A673 (cell line): ENCODE results near the gene ALDOB. TPM values are rescaled to one million over a fixed set of nuclear protein-coding genes. Genes with fewer than 3 reads are reported as not detected.

Source experiments
- BruUV-seq: library from RNA; stranded (reverse); fragments of 400-500 nt; replicated peaks from 2 replicates; lab custom pipeline; 2021; lab: Mats Ljungman, UMichigan
- CTCF ChIA-PET: fragments of 300-600 bp; sonication (Branson Sonifier 250); formaldehyde crosslinking; loops from one replicate; lab custom pipeline; 2022; ENCODE audit warnings: antibody characterized with exemption; lab: Charles Lee
- POLR2A ChIA-PET: fragments of 300-600 bp; sonication (Branson Sonifier 250); formaldehyde crosslinking; loops from one replicate; lab custom pipeline; 2022; ENCODE audit warnings: antibody characterized with exemption; ENCODE audit not compliant: low non-redundant PET; lab: Charles Lee
- DNase-seq: peaks from one replicate; pipeline ENCODE4 v3.0.0-alpha.2; 2015; ENCODE audit warnings: low spot score
- H3K27ac ChIP-seq: fragments of 200-600 bp; sonication (generic); 2 replicates; pipeline ENCODE4 v1.5.1; 2016; ENCODE audit warnings: mixed run types, low read depth, mild to moderate bottlenecking, mixed read lengths, antibody characterized with exemption, low read length; ENCODE audit not compliant: poor library complexity, severe bottlenecking
- H3K27me3 ChIP-seq: fragments of 200-600 bp; sonication (generic); replicated peaks from 2 replicates; pipeline ENCODE4 v1.6.1; 2017; ENCODE audit warnings: mixed run types, low read depth, mild to moderate bottlenecking, mixed read lengths, antibody characterized with exemption, low read length; ENCODE audit not compliant: insufficient read depth, poor library complexity
- H3K36me3 ChIP-seq: fragments of 200-600 bp; sonication (generic); 2 replicates; pipeline ENCODE4 v1.6.1; 2016; ENCODE audit warnings: mixed run types, mild to moderate bottlenecking, mixed read lengths, antibody characterized with exemption, low read length; ENCODE audit not compliant: insufficient read depth, poor library complexity, severe bottlenecking
- H3K4me1 ChIP-seq: fragments of 200-600 bp; sonication (generic); 2 replicates; pipeline ENCODE4 v1.6.1; 2017; ENCODE audit warnings: mixed run types, mild to moderate bottlenecking, mixed read lengths, antibody characterized with exemption, low read length; ENCODE audit not compliant: insufficient read depth, poor library complexity, severe bottlenecking
- H3K4me3 ChIP-seq: fragments of 200-600 bp; sonication (generic); 2 replicates; pipeline ENCODE4 v1.5.1; 2016; ENCODE audit warnings: low read depth, mixed run types, mild to moderate bottlenecking, mixed read lengths, low read length; ENCODE audit not compliant: poor library complexity, severe bottlenecking
- H3K9me3 ChIP-seq: fragments of 200-600 bp; sonication (generic); 2 replicates; pipeline ENCODE4 v1.6.1; 2016; ENCODE audit warnings: mixed run types, low read depth, mild to moderate bottlenecking, mixed read lengths, antibody characterized with exemption, low read length; ENCODE audit not compliant: poor library complexity, severe bottlenecking
- EZH2 ChIP-seq: fragments of 200-600 bp; sonication (generic); IDR thresholded peaks from 2 replicates; pipeline ENCODE4 v1.6.1; 2017; ENCODE audit warnings: borderline replicate concordance, low read depth, mild to moderate bottlenecking, mixed read lengths, antibody characterized with exemption, low read length; ENCODE audit not compliant: poor library complexity, severe bottlenecking
- intact Hi-C: fragments of 100-400 bp; cut with micrococcal nuclease; formaldehyde crosslinking; loops from one replicate; pipeline ENCODE4 v1.10.0; 2022; ENCODE audit not compliant: unreplicated experiment
- total RNA-seq: library from RNA; stranded (reverse); gene quantifications from 2 replicates; pipeline ENCODE4 v1.2.3, GENCODE V29; 2021
- TF ChIP-seq, protein P1 (sequence below): fragments of 300-800, 200-600 bp; sonication (generic); conservative IDR thresholded peaks from 2 replicates; pipeline ENCODE4 v1.5.1; 2017; ENCODE audit warnings: low read depth, mild to moderate bottlenecking, antibody characterized with exemption, low read length, moderate library complexity, mixed read lengths

Gene ALDOB
- total RNA-seq, 1 experiment from 2014 or later: not detected

GRCh38 chr9:101428909-101429308, 6.7 kb downstream of the ALDOB start:
- no peaks in the 10 kb centered on the region for H3K4me1 ChIP-seq
- DNase-seq: no peak
- CTCF ChIA-PET: no interaction called here

DNA sequence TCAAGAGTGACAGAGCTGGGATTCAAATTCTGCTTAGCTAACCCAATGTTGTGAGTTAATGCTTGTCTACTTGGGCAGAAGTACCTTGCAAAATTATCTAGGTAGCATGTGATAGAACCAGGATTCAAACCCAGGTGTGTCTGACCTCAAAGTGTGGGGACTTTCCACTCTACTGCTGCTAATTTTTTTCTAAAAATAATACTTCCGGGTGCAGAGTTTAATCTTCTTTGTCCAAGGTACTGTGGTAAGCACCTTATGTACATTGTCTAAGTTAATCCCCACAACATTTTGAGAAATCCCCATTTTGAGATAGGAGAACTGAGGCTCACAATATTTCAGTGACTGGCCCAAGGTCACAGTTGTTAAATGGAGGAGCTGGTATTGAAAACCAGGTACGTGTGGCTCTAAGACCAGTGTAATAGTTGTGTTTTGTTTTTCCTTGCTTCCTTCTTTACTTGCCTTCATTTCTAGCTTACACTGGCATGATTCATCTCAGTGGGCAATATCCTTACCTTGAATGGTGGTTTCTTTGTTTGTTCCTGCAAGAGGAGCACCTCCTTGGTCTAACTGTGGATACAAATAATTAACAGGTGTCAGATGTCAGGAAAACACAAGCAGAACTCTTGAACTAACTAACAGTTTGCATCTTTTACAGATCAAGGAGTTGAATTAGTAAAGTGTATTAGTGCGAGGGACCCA, 7.5 kb downstream of the ALDOB start:
- H3K4me3 ChIP-seq: no peak overlapping the region
- POLR2A ChIA-PET: no interaction called here
- DNase-seq: no peak
- no peaks in the 10 kb centered on the region for H3K4me1 ChIP-seq
- no peaks in the 10 kb centered on the region for H3K9me3 ChIP-seq
- H3K27me3 ChIP-seq: peaks cover 18% of the 10 kb centered on the region
- intact Hi-C loops: no loop called here
- TF ChIP-seq, protein P1, sequence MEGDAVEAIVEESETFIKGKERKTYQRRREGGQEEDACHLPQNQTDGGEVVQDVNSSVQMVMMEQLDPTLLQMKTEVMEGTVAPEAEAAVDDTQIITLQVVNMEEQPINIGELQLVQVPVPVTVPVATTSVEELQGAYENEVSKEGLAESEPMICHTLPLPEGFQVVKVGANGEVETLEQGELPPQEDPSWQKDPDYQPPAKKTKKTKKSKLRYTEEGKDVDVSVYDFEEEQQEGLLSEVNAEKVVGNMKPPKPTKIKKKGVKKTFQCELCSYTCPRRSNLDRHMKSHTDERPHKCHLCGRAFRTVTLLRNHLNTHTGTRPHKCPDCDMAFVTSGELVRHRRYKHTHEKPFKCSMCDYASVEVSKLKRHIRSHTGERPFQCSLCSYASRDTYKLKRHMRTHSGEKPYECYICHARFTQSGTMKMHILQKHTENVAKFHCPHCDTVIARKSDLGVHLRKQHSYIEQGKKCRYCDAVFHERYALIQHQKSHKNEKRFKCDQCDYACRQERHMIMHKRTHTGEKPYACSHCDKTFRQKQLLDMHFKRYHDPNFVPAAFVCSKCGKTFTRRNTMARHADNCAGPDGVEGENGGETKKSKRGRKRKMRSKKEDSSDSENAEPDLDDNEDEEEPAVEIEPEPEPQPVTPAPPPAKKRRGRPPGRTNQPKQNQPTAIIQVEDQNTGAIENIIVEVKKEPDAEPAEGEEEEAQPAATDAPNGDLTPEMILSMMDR: no peak
- TF ChIP-seq EZH2: no peak
- H3K27ac ChIP-seq: no peak overlapping the region
- no peaks in the 10 kb centered on the region for H3K36me3 ChIP-seq
- BruUV-seq: no TSS peak
- CTCF ChIA-PET: no interaction called here

More at GRCh38 chr9:101428909-101429308, 6.7 kb downstream of the ALDOB start:
- Histone ChIP-seq H3K4me3 (no peak overlapping the region), H3K9me3 (no peaks in the 10 kb centered on the region), H3K36me3 (no peaks in the 10 kb centered on the region), H3K27ac (no peak overlapping the region), H3K27me3 (peaks cover 16% of the 10 kb centered on the region)
- no TSS peak for BruUV-seq
- TF ChIP-seq, protein P1: no peak
- TF ChIP-seq EZH2: no peak
- POLR2A ChIA-PET: no interaction called here
- intact Hi-C loops: no loop called here

DNA sequence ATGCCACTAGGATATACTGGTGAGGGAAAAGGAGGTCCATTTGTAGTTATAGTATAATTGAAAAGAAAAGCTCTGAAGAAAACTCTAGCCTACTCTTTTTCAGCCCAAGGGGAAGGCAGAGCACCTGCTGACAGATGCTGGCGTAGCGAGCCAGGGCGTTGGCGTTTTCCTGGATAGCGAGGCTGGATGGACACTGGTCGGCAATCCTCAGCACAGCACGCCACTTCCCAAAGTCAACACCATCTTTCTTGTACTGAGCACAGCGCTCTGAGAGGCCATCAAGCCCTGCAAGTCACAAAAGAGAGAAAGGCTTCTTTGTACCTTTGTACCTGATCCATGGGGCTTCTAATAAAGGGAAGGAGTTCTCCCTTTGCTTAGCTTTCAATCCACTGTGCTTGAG, 8.2 kb downstream of the ALDOB start:
- no peak for DNase-seq
- H3K4me1 ChIP-seq: no peaks in the 10 kb centered on the region
- H3K36me3 ChIP-seq: no peaks in the 10 kb centered on the region
- intact Hi-C loops: no loop called here
- peaks cover 18% of the 10 kb centered on the region for H3K27me3 ChIP-seq
- POLR2A ChIA-PET: no interaction called here
- H3K9me3 ChIP-seq: no peaks in the 10 kb centered on the region
- no TSS peak for BruUV-seq
- H3K27ac ChIP-seq: no peak overlapping the region
- TF ChIP-seq, protein P1: no peak
- TF ChIP-seq EZH2: no peak
- no peak overlapping the region for H3K4me3 ChIP-seq
- CTCF ChIA-PET: no interaction called here
